GDM1 (cell line): ENCODE results near the gene MAN1C1.

Source experiments
- DNase-seq: peaks from one replicate; lab custom pipeline; 2025; lab: John Stamatoyannopoulos, UW

MAN1C1 gene

DNA sequence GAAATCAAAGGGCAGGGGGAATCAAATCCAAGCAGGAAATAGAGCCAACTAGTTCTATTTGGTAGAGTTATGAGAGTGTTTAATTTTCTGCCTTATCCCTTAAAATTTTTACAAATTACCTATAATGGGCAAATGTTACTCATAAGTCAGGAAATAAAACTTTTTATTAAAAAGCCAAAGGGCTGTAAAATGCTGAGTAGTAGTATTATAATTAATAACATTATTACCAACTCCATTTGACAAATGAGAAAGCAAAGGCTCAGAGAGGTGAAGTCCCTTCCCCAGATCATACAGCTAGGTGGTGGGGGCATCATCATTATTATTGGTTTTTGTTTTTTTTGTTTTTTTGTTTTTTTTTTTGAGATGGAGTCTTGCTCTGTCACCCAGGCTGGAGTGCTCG, 186.8 kb downstream of the MAN1C1 start:
- DNase-seq = no peak

DNA sequence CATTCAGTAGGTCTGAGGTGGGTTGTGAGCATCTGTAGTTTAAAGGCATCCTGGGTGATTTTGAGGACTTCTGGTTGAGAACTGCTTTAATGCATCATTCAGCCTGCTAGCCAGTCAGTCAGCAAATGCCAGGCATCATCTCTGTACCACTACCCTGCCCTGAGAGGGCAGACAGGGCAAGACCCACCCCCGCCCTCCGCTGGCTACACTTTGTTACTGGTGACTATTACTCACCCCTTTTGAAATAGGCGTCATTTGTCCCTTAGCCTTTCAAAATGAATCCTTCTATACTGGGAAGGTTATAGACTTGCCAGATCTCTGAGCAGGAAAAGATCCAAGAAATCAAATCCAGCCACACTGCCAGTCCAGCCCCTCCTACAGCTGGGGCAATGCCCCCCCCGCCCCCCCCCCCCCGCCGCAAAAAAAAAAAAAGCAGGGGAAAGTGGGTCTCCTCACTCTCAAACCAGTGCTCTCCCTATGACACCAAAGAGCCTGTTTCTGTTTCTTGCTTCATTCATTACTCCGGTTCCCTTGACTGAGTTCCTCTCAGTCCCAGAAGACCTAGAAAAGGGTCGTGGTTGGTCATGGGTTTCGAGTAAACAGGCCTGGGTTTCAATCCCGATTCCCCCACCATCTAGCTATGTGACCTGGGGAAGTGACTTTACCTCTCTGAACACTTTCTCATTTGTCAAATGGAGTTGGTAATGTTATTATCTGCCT, 187.8 kb downstream of the MAN1C1 start:
- no peak for DNase-seq

DNA sequence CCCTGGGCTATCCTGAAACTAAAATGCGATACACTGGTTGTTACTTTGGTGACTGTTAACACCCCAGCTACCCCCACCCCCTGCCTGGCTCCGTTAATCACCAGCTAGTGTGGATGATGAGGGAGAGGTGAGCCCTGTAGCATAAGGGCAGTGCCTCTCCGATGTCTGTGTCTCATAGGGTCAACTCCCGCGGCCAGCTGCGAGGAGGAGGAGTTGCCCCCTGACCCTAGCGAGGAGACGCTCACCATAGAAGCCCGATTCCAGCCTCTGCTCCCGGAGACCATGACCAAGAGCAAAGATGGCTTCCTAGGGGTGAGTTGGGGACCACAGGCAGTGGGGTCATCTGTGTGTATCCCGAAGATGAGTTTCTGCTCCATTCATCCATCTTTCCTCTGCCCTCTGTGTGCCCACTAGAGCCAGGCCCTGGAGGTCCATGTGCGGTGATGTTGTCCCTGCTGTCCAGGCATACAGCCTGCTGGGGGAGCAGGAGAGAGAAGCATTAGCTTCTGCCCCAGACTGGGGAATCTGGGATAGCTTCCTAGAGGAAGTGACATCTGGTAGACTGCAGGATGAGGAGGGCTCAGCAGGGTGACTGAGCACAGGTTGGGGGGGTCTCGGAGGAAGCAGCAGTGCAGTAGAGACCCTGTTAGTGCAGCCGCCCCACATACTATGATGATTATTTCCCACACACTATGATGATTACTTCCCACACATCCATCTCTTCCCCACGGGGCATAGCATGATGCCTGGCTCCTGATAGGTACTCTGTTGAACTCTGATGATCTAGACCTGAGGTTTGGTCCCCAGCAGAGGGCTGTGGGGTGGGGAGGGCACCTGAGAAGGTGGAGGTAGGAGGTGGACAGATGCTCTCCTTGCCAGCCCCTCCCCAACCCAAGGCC, 188.6 kb downstream of the MAN1C1 start:
- DNase-seq = no peak

DNA sequence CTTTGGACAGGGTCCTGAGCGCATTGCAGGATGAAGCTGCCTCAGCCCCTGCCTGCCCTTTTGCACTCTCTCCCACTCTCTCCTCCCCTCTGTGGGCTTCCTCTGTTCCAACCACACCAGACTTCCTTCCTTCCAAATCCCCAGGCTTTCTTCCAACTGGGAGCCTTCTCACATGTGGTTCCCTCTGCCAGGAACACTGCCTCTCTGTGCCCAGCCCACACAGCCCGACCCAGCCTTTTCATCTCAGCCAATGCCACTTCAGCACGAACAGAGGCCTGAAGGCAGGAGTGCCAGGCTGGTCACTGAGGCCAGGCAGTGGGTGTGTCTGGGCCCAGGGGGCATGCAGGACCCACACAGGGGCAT, 189.3 kb downstream of the MAN1C1 start:
- no peak for DNase-seq

DNA sequence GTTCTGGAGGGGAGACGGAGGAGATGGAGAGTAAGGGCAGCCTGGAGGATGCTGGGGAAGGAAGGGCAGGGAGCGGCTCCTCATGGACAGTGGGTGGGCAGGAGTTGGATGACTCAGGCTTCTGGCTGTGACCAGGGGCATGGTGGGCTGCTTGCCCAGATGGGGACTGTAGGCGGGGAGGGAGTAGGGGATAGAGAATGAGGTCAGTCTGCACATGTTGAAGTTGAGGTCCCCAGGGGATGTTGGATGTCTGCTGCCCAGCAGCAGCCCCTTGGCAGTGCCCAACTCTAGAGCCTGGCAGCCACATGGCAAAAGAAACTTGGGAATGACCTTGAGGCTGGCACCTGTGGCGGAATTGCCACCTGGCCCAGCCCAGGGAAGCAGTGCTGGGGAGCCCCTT, 189.8 kb downstream of the MAN1C1 start:
- no peak for DNase-seq

DNA sequence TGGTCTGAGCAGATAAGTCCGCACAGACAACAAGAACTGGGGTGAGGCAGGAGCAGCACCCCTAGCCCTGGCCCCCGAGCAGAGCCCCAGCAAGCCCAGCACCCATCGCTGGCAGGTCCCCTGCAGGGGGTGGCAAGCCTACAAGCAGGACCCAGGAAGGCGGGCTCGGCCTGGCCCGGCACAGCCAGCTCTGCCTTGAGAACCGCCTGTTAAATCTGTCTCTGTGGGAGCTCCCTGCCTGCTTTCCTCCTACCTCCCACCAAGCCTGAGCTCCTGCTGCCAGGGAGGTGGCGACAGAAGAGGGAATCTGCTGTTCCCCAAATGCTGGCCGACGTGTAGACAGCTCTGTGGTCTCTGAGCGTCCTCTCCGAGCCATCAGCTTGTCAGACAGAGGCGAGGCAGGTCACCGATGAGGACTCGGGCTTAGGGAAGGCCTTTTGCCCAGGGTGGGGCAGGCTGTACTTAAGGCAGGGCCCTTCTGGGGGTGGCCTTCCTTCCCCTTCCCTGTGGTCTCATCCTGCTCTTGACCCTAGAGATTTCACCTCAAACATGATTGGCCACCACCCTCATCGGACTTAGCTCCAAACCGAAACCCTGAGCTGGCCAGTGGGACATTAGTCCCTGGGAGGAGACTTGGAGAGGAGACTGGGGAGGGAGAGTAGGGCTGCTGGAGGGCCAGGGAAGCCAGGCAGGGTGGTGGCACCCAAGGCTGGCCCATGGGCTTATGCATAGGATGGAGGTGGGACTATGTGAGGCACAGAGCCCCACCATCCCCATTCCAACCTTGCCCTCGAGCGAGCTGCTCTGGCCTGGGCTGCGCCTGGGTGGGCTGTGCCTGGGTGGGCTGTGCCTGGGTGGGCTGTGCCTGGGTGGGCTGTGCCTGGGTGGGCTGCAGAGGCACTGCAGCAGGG, 191.1 kb downstream of the MAN1C1 start:
- no peak for DNase-seq

DNA sequence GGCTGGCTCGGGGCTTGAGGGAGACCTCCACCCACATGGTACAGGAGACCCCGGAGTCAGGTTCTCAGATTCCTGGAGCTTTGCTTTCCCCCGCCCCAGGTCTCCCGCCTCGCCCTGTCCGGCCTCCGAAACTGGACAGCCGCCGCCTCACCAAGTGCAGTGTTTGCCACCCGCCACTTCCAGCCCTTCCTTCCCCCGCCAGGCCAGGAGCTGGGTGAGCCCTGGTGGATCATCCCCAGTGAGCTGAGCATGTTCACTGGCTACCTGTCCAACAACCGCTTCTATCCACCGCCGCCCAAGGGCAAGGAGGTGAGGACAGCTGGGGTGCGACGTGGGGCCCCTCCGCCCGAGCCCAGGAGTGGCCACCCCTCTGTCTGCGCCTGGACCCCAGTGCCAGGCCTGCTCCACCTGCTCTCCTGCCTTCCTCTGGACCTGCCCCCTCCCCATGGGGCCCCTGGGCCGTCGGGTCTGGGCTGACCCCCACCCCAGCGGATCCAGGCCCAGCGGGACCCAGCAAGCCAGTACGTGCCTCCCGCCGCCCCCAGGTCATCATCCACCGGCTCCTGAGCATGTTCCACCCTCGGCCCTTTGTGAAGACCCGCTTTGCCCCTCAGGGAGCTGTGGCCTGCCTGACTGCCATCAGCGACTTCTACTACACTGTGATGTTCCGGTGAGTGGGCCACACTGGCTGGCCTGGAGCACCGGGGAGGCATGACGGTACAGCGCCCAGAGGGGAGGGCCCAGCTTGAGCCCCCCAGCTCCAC, 192.1 kb downstream of the MAN1C1 start:
- DNase-seq = no peak

DNA sequence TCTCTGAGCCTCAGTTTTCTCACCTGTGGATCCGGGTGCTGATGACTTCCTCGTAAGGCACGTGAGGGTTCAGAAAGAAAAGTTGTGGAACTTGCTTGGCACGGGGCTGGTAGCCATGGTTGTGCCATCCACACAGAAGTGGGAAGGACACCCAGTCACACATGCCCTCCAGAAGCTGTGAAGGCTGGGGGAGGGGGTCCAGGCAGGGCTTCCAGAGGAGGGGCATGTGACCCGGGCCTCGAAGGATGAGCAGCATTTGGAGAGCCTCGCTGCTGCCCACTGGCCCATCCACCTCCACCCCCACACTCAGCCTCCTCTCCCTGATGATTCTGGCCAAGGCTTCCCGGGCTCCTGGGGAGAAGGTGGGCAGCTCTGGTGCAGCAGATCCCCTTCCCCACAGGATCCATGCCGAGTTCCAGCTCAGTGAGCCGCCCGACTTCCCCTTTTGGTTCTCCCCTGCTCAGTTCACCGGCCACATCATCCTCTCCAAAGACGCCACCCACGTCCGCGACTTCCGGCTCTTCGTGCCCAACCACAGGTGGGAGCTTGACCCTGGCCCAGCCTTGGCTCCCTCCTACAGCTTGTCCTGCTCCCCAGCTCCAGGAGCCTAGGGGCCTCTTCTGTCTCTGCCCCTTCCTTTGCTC, 192.8 kb downstream of the MAN1C1 start:
- DNase-seq = peak; percentile 50

DNA sequence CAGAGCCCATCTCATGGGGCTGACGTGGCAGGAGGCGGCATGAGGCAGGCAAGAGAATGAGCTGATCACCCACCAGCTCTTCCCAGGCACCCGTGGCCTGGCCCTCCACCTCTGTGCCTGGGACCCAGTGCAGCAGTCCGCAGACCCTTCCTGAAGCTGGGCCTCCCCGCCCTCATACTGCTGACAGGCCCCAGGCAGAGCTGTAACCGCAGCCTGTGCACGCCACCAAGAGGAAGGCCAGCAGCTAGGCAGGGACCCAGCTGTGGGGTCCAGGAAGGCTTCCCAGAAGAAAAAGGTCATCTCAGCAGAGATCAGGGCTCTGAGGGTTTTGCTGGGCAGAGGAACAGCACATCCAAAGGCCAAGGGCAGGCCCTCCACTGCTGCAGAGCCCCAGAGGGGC, 193.3 kb downstream of the MAN1C1 start:
- no peak for DNase-seq

DNA sequence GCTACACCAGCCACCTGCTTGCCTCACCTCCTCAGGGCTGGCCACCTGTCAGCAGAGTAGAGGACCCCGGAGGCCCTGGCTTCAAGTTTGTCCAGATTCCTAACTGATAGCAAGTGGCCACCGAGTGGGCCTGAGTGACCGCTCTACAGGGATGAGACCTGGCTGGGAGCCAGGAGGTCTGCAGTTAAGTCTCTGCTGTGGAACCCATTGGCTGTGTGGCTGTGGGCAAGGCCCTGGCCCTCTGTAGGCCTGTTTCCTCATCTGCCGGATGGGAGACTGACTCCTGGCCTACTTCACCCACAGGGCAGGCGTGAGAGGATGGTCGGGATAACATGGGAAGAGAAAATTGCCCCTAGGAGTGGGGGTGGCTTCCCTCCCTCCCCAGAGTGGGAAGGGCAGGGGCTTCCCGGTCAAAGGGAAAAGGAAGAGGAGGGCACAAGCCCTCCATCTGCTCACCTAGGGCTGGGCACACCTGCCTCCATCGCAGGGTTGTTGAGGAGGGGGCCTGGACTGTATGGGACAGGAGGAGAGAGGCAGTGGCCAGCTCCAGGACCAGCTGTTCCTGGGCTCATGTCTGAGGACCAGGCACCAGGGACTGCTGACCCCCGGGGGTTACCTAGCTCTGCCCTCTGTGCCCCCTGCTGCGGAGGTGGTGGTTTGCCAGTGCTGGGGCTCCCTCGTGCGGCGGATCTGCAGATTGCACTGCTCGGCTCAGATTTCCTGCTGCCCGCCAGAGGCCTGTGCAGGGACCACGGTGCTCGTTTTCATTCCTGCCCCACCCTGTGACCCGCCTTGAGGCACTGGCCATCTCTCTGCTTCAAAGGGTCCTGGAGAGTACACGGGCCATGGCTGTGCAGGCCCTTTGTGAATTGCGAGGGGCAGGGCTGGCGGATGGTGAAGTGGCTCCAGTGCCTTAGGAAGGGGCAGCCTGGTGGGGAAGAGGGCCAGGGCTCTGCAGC, 194.0 kb downstream of the MAN1C1 start:
- peak; percentile 40 for DNase-seq

DNA sequence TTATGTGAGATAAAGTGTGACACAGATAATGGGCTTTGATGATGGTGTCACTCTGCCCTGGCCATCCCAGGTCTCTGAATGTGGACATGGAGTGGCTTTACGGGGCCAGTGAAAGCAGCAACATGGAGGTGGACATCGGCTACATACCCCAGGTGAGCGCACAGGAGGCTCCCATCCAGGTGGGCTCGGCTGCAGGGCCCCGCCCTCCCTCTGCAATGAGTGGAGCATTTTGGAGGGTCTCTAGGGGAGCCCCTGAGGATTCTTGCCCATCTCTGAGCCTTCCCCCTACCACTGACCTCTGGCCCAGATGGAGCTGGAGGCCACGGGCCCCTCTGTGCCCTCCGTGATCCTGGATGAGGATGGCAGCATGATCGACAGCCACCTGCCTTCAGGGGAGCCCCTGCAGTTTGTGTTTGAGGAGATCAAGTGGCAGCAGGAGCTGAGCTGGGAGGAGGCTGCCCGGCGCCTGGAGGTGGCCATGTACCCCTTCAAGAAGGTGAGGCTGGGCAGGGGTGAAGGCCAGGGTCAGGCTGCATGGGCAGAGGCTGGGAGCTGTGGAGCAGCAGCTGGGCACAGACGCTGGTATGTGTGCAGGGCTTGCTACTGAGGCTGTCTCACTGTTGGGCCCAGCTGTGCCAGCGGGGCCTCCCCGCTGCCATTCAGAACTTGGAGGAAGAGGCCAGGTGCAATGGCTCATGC, 194.9 kb downstream of the MAN1C1 start:
- no peak for DNase-seq

DNA sequence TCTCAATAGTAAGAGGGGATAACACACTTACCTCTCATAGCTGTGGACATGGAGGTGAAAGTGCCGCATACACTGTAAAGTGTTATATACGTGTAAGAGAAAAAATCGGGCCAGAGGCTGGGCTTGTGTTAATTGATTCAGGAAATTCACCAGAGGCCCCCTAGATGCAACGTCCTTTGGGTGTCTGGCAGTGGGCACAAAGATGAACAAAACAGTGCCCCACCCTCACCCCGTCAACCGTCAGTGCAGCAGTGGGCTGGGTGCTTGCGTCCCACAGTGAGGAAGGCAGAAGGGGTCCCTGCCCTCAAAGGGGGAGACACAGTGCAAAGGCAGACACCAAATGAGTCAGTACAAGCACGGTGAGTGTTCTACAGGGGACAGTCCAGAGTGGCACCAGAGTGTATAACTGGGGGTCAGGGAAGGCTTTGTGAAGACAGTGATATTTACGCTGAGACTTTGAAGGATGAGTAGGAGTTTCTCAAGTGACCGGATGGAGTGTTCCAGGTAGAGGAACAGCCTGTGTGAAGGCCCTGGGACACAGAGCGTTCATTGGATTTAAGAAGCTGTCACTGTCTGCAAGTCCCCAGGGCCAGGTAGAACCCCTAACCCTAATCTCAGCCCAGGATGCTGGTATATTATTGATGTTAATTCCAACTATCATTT, 196.6 kb downstream of the MAN1C1 start:
- no peak for DNase-seq

DNA sequence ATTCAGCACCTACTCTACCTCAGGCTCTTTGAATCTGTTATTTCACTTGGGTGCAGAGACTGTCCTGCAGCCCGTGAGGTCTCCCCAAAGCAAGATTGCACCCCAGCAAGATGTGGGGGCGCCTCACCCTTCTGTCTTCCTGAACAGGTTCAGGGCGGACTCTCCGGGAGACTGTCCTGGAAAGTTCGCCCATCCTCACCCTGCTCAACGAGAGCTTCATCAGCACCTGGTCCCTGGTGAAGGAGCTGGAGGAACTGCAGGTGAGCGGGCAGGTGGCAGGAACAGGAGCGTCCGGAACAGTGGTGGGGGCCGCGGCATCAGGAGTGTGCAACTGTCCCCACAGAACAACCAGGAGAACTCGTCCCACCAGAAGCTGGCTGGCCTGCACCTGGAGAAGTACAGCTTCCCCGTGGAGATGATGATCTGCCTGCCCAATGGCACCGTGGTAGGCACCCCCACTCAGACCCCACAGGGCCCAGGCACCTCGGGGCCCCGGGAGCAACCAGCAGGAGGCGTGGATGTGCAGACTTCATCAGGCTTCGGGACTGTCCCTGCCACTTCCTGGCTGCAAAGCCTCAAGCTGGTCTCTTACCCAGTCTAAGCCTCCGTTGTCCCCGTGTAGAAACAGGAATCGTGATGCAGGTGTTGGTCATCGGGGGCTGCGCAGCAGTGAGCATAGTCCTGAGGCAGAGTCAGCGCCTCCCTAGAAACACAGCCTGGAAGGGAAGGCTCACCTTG, 197.3 kb downstream of the MAN1C1 start:
- no peak for DNase-seq

DNA sequence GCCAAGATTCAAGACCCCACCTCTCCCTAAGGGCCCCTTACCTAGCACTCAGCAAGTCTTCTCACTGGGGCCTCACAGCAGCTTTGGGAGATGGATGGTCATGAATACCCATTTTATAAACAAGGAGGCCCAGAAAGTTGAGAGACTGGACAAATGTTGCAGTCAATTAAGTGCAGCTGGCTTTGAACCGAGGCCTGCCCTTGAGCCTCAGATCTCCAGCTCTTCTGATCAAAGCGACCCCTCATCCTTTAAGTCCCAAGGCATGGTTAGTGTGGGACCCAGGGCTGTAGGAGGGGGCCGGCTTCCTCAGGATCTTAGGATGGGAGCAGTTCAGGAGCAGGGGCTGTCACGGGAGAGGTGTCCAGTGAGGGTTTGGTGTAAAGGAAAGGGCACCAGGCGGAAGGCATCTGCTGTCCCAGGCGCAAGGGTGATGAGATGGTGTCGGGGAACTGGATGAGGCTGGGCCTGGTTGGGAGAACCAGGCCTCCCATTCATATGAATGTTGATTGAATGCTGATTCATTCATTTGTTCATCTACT, 198.0 kb downstream of the MAN1C1 start:
- DNase-seq = no peak

DNA sequence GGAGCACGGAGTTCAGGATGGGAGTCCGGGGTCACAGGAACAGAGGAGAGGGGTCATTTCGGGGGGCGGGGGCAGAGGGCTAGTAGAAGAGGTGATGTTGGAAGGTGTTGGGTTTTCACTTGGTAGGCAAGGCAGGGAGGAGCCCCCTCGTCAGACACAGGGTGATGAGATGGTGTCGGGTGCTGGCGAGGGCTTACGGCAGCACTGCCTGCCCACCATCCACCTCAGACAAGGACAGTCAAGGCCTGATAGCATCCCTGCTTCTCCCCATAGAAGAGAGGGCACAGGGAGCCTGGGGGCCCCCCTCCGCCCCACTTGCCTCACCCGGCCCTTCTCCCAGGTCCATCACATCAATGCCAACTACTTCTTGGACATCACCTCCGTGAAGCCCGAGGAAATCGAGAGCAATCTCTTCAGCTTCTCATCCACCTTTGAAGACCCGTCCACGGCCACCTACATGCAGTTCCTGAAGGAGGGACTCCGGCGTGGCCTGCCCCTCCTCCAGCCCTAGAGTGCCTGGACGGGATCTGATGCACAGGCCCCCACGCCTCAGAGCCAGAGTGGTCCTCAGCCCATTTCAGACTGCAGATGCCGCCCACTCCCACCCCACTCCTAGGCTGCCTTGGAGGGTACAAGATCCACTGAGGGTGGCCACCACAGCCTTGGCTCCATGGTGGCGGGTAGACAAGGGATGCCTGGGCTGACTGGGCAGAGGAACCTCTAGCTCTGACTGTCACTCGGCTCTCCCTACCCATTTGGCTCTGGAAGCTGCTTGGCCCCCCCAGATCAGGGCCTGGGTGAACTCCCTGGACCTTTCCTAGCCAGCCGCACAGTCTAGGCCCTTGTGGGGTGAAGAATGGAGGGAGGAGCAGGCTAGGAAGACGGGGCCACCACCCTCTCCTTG, 198.9 kb downstream of the MAN1C1 start:
- no peak for DNase-seq

DNA sequence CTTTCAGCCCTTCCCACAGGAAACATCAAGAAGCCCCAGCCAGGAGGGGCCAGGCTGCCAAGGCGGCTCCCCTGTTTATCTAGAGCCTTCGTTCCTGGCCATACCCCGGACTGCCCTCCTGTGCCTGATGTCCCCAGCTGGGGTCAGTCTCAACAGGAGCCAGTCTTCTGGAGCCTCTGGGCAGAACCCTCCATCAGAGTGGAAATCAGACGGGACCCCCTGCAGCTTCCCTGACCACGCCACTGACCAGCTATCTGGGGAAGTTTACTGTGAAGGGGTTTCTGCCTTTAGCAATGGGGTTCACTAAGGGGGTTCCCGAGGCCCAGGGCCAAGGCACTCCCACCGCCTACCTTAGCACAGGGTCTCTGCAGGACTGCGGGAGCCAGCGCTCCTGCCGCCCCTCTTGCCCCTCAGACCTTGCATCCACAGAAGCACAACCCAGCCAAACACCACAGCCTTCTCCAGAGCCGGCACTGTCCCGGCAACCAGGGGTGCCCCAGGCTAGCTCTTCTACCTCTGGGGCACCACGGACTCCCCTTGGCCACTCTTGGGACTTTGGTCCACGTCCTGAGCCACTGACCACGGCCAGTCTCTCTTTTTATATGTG, 199.6 kb downstream of the MAN1C1 start:
- DNase-seq = no peak
